HCT116 (cell line): ENCODE results near the gene LRRC74A.

Experiments
- ATF3 ChIP-seq: IDR thresholded peaks from 2 replicates; pipeline ENCODE4 v1.6.1; 2012
- ELF1 ChIP-seq: IDR thresholded peaks from 2 replicates; pipeline ENCODE4 v1.6.1; 2012; ENCODE audit warnings: low read depth, borderline replicate concordance
- EZH2 ChIP-seq: fragments of 200-600 bp; sonication (generic); IDR thresholded peaks from 2 replicates; pipeline ENCODE4 v1.6.1; 2017; ENCODE audit warnings: antibody characterized with exemption, mixed run types
- EZH2phosphoT487 ChIP-seq: fragments of 200-600 bp; IDR thresholded peaks from 2 replicates; pipeline ENCODE4 v1.6.1; 2018; ENCODE audit warnings: antibody characterized with exemption, borderline replicate concordance
- POLR2A ChIP-seq: IDR thresholded peaks from 2 replicates; pipeline ENCODE4 v1.7.0; 2011; ENCODE audit warnings: borderline replicate concordance; ENCODE audit not compliant: insufficient read depth, insufficient read length; ENCODE audit errors: extremely low read depth
- POLR2AphosphoS5 ChIP-seq: IDR thresholded peaks from 2 replicates; pipeline ENCODE4 v1.6.1; 2011; ENCODE audit warnings: mild to moderate bottlenecking, low read depth, low read length, moderate library complexity
- SP1 ChIP-seq: IDR thresholded peaks from 2 replicates; pipeline ENCODE4 v1.6.1; 2012; ENCODE audit warnings: low read depth
- SRF ChIP-seq: IDR thresholded peaks from 2 replicates; pipeline ENCODE4 v1.6.1; 2012; ENCODE audit warnings: low read depth
- YY1 ChIP-seq: IDR thresholded peaks from 2 replicates; pipeline ENCODE4 v1.6.1; 2011; ENCODE audit warnings: low read length, low read depth, moderate library complexity, mild to moderate bottlenecking; ENCODE audit not compliant: insufficient replicate concordance; ENCODE audit errors: extremely low read depth
- ZNF274 ChIP-seq: fragments of 200-500 bp; sonication (Bioruptor generic); IDR thresholded peaks from 2 replicates; pipeline ENCODE4 v1.6.1; 2014; ENCODE audit warnings: mild to moderate bottlenecking, low read depth, low read length, inconsistent platforms
- TF ChIP-seq, protein P1 (sequence below): IDR thresholded peaks from 2 replicates; pipeline ENCODE4 v1.6.1; 2012; ENCODE audit warnings: low read depth
- TF ChIP-seq, protein P2 (sequence below), 3 experiments: fragments of 200-600 bp in 1 of 3; sonication (generic) in 1 of 3; IDR thresholded peaks in 2 of 3; conservative IDR thresholded peaks in 1 of 3; 2 replicates each; pipeline ENCODE4 v1.5.1; 2012 to 2017; ENCODE audit warnings: low read depth in 2 of 3, low read length in 2 of 3, antibody characterized with exemption in 1 of 3, borderline replicate concordance in 1 of 3, control low read depth in 1 of 3, mild to moderate bottlenecking in 1 of 3, mixed read lengths in 1 of 3, mixed run types in 1 of 3, moderate library complexity in 1 of 3; ENCODE audit not compliant: insufficient read depth in 1 of 3
- TF ChIP-seq, protein P3 (sequence below): IDR thresholded peaks from 2 replicates; pipeline ENCODE4 v1.6.1; 2012

DNA sequence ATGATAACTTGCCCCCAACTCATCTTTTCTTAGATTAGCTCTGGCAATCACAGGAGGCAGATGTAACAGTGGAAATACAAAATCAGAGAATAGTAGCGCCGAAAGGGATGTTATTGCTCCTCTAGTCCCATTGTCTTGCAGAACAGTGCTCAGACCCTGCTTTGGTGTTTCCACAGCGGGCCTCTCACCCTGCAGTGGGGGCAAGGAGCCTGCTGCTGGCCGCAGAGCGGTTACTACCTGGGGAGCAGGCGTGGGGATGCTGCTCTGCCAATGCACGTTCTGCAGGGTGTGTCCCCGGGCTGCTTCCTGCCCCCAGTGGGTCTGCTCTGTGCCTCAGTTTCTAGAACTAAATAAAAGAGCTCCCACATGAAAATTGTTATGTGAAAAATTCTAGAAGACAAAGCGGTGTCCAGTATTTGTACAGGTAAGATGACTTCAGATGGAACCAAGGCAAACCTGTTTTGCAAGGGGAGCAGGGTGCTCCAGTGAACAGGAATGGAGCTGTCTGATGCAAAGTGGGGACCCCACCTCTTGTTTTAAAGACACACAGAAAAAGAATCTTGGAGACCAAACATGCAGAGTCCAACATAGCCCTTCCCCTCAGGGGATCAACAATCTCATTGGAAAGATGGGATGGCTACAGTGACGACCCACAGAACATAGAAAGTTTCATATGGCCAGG is 35.5 kb downstream of the LRRC74A start:
- TF ChIP-seq, protein P1, sequence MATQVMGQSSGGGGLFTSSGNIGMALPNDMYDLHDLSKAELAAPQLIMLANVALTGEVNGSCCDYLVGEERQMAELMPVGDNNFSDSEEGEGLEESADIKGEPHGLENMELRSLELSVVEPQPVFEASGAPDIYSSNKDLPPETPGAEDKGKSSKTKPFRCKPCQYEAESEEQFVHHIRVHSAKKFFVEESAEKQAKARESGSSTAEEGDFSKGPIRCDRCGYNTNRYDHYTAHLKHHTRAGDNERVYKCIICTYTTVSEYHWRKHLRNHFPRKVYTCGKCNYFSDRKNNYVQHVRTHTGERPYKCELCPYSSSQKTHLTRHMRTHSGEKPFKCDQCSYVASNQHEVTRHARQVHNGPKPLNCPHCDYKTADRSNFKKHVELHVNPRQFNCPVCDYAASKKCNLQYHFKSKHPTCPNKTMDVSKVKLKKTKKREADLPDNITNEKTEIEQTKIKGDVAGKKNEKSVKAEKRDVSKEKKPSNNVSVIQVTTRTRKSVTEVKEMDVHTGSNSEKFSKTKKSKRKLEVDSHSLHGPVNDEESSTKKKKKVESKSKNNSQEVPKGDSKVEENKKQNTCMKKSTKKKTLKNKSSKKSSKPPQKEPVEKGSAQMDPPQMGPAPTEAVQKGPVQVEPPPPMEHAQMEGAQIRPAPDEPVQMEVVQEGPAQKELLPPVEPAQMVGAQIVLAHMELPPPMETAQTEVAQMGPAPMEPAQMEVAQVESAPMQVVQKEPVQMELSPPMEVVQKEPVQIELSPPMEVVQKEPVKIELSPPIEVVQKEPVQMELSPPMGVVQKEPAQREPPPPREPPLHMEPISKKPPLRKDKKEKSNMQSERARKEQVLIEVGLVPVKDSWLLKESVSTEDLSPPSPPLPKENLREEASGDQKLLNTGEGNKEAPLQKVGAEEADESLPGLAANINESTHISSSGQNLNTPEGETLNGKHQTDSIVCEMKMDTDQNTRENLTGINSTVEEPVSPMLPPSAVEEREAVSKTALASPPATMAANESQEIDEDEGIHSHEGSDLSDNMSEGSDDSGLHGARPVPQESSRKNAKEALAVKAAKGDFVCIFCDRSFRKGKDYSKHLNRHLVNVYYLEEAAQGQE = no peak
- TF ChIP-seq, protein P2, sequence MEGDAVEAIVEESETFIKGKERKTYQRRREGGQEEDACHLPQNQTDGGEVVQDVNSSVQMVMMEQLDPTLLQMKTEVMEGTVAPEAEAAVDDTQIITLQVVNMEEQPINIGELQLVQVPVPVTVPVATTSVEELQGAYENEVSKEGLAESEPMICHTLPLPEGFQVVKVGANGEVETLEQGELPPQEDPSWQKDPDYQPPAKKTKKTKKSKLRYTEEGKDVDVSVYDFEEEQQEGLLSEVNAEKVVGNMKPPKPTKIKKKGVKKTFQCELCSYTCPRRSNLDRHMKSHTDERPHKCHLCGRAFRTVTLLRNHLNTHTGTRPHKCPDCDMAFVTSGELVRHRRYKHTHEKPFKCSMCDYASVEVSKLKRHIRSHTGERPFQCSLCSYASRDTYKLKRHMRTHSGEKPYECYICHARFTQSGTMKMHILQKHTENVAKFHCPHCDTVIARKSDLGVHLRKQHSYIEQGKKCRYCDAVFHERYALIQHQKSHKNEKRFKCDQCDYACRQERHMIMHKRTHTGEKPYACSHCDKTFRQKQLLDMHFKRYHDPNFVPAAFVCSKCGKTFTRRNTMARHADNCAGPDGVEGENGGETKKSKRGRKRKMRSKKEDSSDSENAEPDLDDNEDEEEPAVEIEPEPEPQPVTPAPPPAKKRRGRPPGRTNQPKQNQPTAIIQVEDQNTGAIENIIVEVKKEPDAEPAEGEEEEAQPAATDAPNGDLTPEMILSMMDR (IDR thresholded peaks at IDR 0.05 in 2 of 3, conservative IDR thresholded peaks at IDR 0.05 in 1 of 3; ENCODE audit: borderline replicate concordance in 1 of 3, insufficient read depth in 1 of 3, low read depth in 2 of 3, low read length in 2 of 3) = no peak
- TF ChIP-seq POLR2AphosphoS5 (no peak), EZH2 (no peak), ATF3 (no peak), YY1 (no peak), SRF (no peak), POLR2A (no peak), EZH2phosphoT487 (no peak), ELF1 (no peak), ZNF274 (no peak), SP1 (no peak)
- TF ChIP-seq, protein P3, sequence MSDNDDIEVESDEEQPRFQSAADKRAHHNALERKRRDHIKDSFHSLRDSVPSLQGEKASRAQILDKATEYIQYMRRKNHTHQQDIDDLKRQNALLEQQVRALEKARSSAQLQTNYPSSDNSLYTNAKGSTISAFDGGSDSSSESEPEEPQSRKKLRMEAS = no peak
